ENCODE results near the gene SYNPO2.

- TF ChIP-seq, protein P1, sequence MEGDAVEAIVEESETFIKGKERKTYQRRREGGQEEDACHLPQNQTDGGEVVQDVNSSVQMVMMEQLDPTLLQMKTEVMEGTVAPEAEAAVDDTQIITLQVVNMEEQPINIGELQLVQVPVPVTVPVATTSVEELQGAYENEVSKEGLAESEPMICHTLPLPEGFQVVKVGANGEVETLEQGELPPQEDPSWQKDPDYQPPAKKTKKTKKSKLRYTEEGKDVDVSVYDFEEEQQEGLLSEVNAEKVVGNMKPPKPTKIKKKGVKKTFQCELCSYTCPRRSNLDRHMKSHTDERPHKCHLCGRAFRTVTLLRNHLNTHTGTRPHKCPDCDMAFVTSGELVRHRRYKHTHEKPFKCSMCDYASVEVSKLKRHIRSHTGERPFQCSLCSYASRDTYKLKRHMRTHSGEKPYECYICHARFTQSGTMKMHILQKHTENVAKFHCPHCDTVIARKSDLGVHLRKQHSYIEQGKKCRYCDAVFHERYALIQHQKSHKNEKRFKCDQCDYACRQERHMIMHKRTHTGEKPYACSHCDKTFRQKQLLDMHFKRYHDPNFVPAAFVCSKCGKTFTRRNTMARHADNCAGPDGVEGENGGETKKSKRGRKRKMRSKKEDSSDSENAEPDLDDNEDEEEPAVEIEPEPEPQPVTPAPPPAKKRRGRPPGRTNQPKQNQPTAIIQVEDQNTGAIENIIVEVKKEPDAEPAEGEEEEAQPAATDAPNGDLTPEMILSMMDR (IDR thresholded peaks at IDR 0.05 in 8 of 11, conservative IDR thresholded peaks at IDR 0.05 in 3 of 11) = no peak
- TF ChIP-seq POLR2AphosphoS5 (IDR thresholded peaks at IDR 0.05) = no peak
Observed at GRCh38 chr4:119017636-119018035, 129.0 kb downstream of the SYNPO2 start.
